Body of pancreas (tissue), 4 donors: ENCODE results near the gene NMT1.

Experiments
- POLR2A ChIP-seq, 3 donors: fragments of 450-650 bp; IDR thresholded peaks; one replicate each; pipeline ENCODE4 v1.6.1; 2016; ENCODE audit warnings: antibody characterized with exemption in 3 of 3, mild to moderate bottlenecking in 2 of 3
- TF ChIP-seq, protein P1 (sequence below), 7 experiments: fragments of 450-650 bp in 4 of 7; fragments of 200-600 bp in 3 of 7; sonication (generic) in 3 of 7; IDR thresholded peaks; one replicate each; pipeline ENCODE4 v1.5.1; 2016 to 2019; ENCODE audit warnings: antibody characterized with exemption in 7 of 7

DNA sequence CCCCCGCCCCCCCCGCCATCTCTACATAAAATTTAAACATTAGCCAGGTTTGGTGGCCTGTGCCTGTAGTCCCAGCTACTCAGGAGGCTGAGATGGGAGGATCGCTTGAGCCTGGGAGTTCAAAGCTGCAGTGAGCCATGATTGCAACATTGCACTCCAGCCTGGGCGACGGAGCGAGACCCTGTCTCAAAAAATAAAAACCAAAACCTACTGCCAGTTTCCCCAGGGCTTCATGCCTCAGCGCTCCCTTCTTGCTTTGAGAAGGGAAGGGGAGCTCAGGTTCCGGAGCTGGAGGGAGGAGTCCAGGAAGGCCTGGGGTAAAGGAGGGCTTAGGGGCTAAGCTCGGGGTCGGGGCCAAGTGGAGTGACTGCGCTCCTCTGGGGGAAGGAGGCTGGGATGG is 50.7 kb downstream of the NMT1 start:
- TF ChIP-seq POLR2A (IDR thresholded peaks at IDR 0.05) = no peak
- TF ChIP-seq, protein P1, sequence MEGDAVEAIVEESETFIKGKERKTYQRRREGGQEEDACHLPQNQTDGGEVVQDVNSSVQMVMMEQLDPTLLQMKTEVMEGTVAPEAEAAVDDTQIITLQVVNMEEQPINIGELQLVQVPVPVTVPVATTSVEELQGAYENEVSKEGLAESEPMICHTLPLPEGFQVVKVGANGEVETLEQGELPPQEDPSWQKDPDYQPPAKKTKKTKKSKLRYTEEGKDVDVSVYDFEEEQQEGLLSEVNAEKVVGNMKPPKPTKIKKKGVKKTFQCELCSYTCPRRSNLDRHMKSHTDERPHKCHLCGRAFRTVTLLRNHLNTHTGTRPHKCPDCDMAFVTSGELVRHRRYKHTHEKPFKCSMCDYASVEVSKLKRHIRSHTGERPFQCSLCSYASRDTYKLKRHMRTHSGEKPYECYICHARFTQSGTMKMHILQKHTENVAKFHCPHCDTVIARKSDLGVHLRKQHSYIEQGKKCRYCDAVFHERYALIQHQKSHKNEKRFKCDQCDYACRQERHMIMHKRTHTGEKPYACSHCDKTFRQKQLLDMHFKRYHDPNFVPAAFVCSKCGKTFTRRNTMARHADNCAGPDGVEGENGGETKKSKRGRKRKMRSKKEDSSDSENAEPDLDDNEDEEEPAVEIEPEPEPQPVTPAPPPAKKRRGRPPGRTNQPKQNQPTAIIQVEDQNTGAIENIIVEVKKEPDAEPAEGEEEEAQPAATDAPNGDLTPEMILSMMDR (IDR thresholded peaks at IDR 0.05) = no peak
